Kidney (tissue), 14 donors: ENCODE measurements around the gene TGFBR3L. TPM values are rescaled to one million over a fixed set of nuclear protein-coding genes. Genes with fewer than 3 reads are reported as not detected.

Source experiments
- DNase-seq, 5 donors: peaks; one replicate each; pipeline ENCODE4 v3.0.0-alpha.2; 2013 to 2020
- FAIRE-seq: peaks from 2 replicates; lab custom pipeline; 2012; peaks lifted over from hg19 to GRCh38; lab: Jason Lieb, UNC
- H3K27ac ChIP-seq, 2 donors: one replicate each; pipeline ENCODE4 v1.7.0; 2013; ENCODE audit warnings: low read depth in 2 of 2, low read length in 2 of 2, inconsistent platforms in 1 of 2
- H3K27me3 ChIP-seq: one replicate; pipeline ENCODE4 v1.7.1; 2013; ENCODE audit warnings: low read length, inconsistent platforms; ENCODE audit not compliant: control insufficient read depth, insufficient read depth
- H3K36me3 ChIP-seq, 3 donors: one replicate each; pipeline versions ENCODE4 v1.7.0 to v1.7.1; 2013; ENCODE audit warnings: low read length in 3 of 3, control low read depth in 1 of 3, inconsistent platforms in 1 of 3; ENCODE audit not compliant: insufficient read depth in 3 of 3, control insufficient read depth in 2 of 3
- H3K4me1 ChIP-seq, 3 donors: one replicate each; pipeline versions ENCODE4 v1.7.0 to v1.7.1; 2013; ENCODE audit warnings: low read length in 3 of 3, inconsistent platforms in 1 of 3, low read depth in 1 of 3; ENCODE audit not compliant: control insufficient read depth in 2 of 3, insufficient read depth in 2 of 3
- H3K4me3 ChIP-seq, 3 donors: one replicate each; pipeline versions ENCODE4 v1.7.0 to v1.8.1; 2013; ENCODE audit warnings: low read length in 3 of 3, control low read depth in 1 of 3, inconsistent platforms in 1 of 3
- H3K9ac ChIP-seq, 3 donors: one replicate each; pipeline versions ENCODE4 v1.7.0 to v1.7.1; 2013; ENCODE audit warnings: low read length in 3 of 3, control low read depth in 1 of 3, inconsistent platforms in 1 of 3
- H3K9me3 ChIP-seq, 3 donors: one replicate each; pipeline versions ENCODE4 v1.7.0 to v1.7.1; 2013; ENCODE audit warnings: low read length in 3 of 3, control low read depth in 1 of 3, inconsistent platforms in 1 of 3; ENCODE audit not compliant: control insufficient read depth in 2 of 3, insufficient read depth in 1 of 3
- CTCF ChIP-seq: IDR thresholded peaks from 3 replicates; pipeline ENCODE4 v1.5.1; 2012; ENCODE audit warnings: mild to moderate bottlenecking, moderate library complexity, borderline replicate concordance; ENCODE audit not compliant: insufficient read depth; ENCODE audit errors: extremely low read depth
- intact Hi-C: fragments of 100-400 bp; cut with DNase I; formaldehyde crosslinking; loops from one replicate; pipeline ENCODE4 v1.11.1; 2022
- polyA plus RNA-seq: library from polyadenylated mRNA; stranded (reverse); fragments of 350-450 nt; fragmentation: Illumina TruSeq; extraction: RNeasy Lipid Tissue Mini Kit (QIAGEN cat#74804); gene quantifications from one replicate; pipeline ENCODE4 v1.2.3, GENCODE V29; 2014; ENCODE audit warnings: low read depth, low replicate concordance; ENCODE audit not compliant: insufficient read depth
- total RNA-seq: library from RNA; stranded (reverse); fragmentation: NEBNext Ultra II Directional; extraction: Animal tissue kit (Norgen Biotek cat#: 25700); gene quantifications from one replicate; pipeline ENCODE4 v1.2.1, GENCODE V29; 2021
- donor health status: control.
- donor health status: control.
- donor health status: control.
- donor health status: control.
- donor health status: control.
- donor health status: DM: yes; HTN: yes; CAD: no.
- donor health status: Normal renal cell carcinoma (clear cell type).

Gene TGFBR3L
- total and polyA plus RNA-seq, 2 donors from 2014 or later = 0.44 to 1.5 TPM

GRCh38 chr19:7871437-7872305 lies 43.0 kb upstream of the TGFBR3L start:
- Histone ChIP-seq H3K9ac (no peak overlapping the region), H3K4me3 (peak overlapping the region in 1 of 3 donors; percentile 48), H3K27ac (peak overlapping the region; percentile 43 to 60), H3K27me3 (no peaks in the 10 kb centered on the region), H3K9me3 (no peaks in the 10 kb centered on the region), H3K4me1 (peaks cover 0 to 8% (median 3%) of the 10 kb centered on the region in 3 donors), H3K36me3 (no peaks in the 10 kb centered on the region)
- intact Hi-C loops = no loop called here
- FAIRE-seq (no peak), DNase-seq (peak; percentile 93 to 98 (median 96))
- TF ChIP-seq CTCF = no peak

GRCh38 chr19:7872306-7873204 lies 42.1 kb upstream of the TGFBR3L start:
- DNase-seq (no peak), FAIRE-seq (no peak)
- Histone ChIP-seq H3K27ac (no peak overlapping the region), H3K27me3 (no peaks in the 10 kb centered on the region), H3K4me1 (peaks cover 0 to 8% (median 3%) of the 10 kb centered on the region in 3 donors), H3K9ac (no peak overlapping the region), H3K9me3 (no peaks in the 10 kb centered on the region), H3K36me3 (no peaks in the 10 kb centered on the region), H3K4me3 (no peak overlapping the region)
- no peak for TF ChIP-seq CTCF
- intact Hi-C loops = no loop called here

- FAIRE-seq = no peak
- intact Hi-C loops = no loop called here
- H3K27ac ChIP-seq = no peak overlapping the region
- no peaks in the 10 kb centered on the region for H3K9me3 ChIP-seq
- no peak for TF ChIP-seq CTCF
- H3K36me3 ChIP-seq = no peaks in the 10 kb centered on the region
- no peaks in the 10 kb centered on the region for H3K27me3 ChIP-seq
- peak overlapping the region in 1 of 3 donors; percentile 30 for H3K4me3 ChIP-seq
- DNase-seq = peak in 3 of 5 donors; percentile 41 to 62 (median 46)
- H3K4me1 ChIP-seq = peaks cover 0 to 8% (median 3%) of the 10 kb centered on the region in 3 donors
- H3K9ac ChIP-seq = no peak overlapping the region
Measured at GRCh38 chr19:7873304-7874075, 41.1 kb upstream of the TGFBR3L start.
